ENCODE data around the gene ST6GALNAC3.

Gene ST6GALNAC3

DNA sequence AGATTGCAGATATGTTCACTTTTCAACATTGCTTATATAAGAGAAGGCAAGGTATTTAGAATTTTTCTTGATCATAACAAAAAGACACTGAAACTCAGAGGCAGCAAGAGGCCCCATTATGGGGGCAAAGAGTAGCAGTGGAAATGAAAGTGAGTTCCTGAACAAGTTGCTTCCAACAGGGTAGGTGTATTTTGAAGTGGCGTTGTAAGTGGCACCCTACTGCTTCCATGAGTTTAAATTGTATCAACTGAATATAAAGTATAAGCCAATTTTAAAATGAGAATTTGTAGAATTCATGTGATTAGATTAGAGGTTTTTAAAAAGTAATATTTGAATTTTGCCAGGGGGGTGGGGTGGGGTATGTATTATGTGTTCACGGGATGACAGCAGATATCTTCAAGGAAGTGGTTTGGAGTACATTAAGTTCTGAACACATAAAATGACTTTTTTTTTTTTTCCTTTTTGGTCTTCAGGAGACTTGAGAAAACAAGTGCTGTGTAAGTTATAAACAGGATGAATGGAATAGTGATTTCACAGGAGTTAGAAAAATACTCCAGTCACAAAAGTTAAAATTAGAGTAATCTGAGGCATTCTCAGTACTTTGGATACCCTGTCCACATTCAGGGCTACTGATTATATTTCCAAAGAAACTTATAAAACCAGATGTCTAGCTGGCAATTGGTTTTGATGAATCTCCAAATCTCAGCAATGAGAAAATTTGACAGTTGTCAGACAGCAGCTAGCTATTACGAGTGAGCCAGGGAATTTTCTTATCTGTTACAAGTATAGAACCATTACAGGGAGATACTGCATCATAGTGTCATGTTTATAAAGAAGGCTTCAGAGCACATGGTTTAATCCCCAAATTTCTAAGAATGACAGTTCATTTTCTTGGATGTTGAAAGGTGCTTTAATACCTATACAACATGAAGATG, 182.0 kb downstream of the ST6GALNAC3 start:
- DNase-seq = no peak

DNA sequence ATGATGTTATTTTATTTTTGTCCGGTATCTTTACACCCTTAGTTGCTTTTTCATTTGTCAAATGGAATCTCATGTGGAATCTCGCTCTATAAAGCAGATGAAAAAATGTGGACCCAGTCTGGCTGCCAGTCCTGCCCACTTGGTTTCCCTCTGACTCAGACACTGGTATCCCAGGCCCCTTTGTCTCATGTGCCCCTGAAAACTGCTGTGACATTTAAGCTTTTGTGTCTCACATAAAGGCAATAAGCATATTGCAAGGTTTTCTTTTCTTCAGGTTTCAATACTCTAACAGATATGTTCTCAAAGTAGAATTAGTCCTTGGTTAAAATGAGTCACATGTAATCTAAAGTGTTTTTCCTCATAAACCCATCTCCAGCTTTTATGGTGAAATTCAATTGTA, 183.3 kb downstream of the ST6GALNAC3 start:
- peak in 1 of 2 experiments; percentile 4 for DNase-seq

DNA sequence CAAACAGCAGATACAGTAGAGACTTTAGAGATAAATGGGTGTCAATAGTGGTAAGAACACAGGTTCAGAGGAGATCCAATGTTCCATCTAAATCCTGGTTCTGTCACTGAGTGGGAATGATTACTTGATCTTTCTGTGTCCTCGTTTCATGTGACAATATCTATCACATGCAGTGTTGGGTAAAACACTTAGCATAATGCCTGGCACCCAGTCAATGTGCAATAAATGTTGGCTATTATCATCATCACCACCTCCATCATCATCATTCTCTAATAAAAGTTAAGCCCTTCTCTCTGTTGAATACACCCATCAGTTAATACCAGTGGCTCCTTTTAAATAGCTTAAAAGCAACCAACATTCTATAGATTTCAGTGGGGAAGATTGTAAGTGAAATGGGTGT, 184.7 kb downstream of the ST6GALNAC3 start:
- DNase-seq = no peak

DNA sequence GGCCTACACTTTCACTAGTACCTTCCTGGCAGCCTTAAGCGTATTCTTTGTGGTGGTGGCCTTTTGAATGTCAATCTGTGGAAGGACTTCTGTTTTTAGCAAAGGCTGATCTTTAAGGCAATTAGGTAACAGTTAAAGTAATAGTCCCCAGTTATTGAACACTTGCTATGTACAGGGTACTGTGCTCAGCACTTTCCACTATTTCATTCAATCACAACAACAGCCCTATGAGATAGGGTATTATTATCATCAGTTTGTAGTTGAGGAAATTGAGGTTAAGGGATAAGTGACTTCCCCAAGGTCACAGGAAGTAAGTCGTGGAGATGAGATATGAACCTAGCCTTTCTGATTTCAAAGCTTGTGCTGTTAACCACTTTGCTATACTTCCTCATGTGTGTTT, 185.7 kb downstream of the ST6GALNAC3 start:
- no peak for DNase-seq

DNA sequence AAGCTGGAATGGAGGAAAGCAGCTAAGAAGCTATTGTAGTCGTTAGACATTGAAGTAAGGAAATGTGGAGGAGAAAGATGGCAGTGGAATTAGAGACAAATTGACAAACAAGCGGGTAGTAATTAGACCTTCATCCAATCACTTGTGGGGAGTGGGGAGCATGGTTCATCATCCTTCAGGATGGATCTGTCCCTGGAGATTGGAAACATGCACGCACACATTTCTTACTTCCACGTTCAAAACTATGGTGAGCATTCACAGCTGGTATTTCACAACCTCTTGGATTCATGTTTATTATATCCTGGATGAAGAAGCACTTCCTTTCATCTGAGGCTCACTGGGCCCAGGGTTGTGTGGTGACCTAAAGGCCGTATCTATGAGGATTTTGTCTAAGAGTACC, 188.1 kb downstream of the ST6GALNAC3 start:
- DNase-seq = no peak

DNA sequence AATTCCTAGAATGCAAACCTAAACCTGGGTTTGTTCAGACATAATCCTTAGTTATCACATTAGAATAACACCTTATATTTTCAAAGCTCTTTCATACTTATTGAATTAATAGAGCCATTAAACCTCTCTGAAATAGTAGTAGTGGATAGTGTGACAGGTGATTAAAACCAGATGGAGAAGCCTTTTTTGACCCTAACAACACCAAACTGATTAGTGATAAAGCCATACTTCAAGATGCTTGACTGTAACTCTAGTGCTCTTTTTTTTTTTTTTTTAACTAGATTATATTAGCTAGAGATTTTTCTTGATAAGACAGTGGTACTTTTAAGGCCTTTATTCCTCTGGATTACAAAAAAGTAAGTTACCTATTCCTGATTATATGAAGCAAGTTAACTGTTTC, 190.1 kb downstream of the ST6GALNAC3 start:
- DNase-seq = no peak

DNA sequence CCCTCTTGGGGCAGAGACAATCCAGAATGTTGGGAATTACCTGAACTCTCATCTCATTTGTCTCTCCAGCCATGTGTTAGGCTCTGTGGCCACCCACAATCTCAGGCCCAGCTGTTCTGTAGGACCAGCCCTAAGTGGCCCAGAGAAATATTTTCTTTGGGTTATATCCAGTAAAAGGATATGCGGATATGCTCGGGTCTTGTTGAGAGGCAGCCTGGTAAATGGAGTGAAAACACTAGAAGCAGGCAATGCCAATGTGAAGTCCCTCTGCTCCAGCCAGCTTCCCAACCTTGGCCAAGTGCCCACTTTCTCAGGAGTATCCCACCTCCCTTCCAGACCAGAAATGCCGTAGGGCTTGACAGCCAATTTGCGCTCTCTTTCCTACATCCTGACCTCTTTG, 192.2 kb downstream of the ST6GALNAC3 start:
- DNase-seq = no peak

DNA sequence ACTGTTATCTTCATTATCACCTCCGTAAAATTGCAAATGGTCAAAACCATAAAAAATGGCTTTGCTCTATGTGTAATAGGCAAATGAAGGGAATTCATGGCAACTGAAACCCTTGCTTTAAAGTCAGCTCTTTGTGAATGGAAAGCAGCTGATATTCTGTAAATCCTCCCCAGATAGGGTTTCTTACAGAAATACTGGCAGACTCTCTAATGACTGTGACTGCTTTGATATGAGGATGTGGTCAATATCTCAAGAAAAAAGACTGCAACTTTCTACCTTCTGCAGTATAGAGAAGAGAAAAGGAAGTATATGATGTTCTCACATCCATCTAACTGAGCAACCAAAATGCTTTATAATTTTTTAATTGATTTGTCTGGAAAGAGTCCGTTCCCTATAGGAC, 193.1 kb downstream of the ST6GALNAC3 start:
- no peak for DNase-seq

DNA sequence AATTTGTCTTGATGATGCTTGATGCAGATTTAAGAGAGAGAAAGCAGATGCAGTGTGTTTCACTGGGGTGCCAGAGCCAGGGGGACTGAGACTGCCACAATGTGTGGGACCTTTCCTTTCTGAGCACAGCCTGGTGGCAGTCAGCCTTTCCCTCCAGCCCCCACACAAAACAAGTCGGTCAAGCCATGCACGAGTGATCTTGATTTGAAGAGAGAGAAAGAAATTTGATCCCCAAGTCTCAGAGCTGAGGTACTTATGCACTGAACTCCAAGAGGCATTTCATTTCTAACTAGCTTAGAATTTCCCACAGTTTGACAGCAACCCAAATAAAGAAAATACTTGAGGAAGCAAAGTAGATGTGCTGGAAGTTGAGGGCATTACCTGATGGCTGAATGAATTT, 193.8 kb downstream of the ST6GALNAC3 start:
- no peak for DNase-seq

DNA sequence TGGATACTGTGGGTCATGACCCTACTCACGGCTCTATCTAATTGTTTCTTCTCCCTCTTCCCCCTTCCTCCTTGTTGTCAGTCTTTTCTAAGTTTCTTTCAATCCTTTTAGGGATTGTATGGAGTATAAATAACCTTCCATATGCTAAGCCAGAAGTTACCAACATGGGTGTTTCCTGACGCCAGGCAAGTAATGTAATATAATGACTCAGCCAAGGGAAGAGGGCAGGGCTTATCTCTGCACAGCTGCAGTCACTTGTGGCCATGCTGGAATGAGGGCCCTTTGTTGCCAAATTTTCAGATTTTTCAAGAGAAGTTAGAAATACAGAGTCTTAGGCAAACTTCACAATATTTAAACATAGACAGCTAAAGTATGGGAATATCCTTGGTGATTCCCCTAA, 194.6 kb downstream of the ST6GALNAC3 start:
- DNase-seq = no peak

DNA sequence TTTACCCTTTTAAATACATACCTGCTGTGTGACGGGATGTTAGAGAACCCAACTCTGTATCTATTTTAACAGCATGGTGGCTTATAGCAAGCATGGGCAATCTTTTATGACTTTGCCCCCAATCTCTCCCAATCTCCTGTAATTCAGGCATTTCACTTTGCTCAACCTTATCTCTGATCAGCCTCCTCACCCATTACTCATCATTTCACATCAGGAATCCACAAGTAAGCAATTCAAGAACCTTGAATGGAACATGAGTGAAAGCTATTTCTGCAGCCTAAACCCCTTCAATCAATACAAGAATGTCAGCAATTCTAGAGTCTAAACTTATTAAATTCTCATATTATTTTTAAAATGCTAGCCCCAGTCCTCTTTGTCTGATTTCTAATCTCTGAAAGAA, 199.8 kb downstream of the ST6GALNAC3 start:
- no peak for DNase-seq

DNA sequence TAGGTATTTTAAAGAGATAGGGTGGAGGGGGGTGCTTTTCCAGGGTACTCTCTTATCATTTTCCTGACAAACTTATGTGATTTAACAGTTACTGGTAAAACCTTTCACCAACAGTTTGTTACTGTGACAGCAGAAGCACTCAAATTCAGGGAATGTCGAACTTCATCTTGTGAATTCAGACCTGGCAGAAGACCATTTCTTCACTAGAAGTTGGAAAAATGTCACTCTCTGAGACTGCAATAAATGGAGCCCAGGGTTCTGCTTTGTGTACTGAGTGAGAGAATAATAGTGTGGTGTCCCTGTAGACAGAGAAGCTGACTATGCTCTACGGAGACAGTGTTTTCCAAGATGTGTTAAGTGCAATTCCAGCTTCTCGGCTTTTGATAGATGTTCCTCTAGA, 200.2 kb downstream of the ST6GALNAC3 start:
- DNase-seq = no peak

DNA sequence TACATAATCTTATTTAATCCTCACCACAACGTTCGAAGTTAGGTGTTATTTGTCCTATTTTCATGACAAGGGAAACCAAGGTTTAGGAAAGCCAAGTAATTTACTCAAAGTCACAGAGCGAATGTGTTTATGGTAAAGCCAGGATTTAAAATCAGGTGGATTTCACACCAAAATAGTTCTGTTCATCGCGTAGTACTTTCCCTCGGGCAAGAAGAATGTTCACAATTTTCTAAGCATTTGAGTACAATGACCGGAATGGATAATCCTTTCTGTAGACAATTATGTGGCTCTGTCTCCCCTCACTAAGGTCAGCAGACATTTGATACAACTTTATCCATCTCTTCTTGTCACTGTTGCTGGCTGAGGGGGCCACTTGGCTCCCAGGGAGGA, 204.2 kb downstream of the ST6GALNAC3 start:
- DNase-seq = no peak

DNA sequence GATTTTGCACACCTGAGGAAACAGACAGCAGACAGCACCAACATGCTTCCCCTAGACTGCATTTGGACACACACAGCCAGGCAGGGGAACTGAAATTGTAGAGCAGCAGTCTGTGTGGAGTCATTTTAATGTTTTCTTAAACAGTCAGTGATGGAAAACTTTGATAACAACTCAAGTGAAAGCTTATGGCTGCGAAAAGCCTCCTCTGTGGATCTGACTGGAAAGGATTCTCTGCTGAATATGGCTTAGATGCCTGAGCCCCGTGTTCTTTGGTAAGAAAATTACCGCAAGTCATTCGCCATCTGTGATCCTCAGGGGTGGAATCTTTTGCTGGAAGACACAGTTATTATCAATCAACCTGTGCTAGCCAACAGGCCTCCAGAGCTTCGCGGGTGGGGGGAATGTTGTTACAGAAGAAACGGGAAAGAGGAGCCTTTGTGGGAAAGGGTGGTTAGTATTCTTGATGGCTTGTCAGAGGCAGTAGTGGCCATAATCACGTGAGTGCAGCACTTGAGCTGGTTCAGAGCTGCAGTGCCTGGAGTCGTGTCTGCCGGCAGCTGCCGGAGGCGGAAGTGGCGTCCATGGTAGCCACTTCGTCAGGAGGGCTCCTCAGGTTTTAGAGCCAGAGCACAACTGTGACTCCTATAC, 204.7 kb downstream of the ST6GALNAC3 start:
- DNase-seq = no peak

DNA sequence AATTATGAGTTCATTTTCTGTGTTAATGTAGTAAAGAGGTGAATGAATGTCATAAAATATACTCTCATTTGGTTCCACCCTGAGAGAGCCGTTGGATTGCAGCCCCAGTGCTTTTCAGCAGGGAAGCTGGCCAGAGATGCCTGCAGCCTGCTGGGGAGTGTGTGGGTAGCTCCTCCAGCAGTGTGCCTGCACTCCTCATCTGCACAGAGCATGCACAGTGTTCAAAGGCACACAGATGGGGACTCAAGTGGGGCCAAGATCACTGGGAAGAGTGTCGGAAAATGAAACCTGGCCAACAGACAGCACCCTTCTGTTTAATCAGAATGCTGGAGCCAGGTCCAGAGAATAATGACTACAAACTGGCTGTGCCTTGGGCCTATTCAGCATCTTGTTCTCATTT, 206.8 kb downstream of the ST6GALNAC3 start:
- DNase-seq = no peak

DNA sequence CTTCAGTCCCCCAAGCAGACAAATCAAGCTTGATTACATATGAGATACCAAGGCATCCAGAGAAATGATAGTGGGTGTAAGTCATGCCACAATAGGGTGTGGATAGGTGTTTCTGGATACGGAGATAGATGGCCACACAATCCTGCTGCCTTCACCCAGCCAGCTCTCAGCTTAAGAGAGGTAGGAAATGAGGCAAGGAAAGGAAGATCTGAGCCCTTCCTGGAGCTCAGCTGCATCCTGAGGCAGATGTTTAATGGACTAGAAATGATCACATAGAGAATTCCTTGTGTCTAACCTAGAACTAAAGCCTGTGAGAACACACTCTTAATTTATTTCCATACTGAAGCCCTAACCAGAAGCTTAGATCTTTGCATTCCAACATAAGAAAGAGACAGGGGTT, 210.3 kb downstream of the ST6GALNAC3 start:
- no peak for DNase-seq

DNA sequence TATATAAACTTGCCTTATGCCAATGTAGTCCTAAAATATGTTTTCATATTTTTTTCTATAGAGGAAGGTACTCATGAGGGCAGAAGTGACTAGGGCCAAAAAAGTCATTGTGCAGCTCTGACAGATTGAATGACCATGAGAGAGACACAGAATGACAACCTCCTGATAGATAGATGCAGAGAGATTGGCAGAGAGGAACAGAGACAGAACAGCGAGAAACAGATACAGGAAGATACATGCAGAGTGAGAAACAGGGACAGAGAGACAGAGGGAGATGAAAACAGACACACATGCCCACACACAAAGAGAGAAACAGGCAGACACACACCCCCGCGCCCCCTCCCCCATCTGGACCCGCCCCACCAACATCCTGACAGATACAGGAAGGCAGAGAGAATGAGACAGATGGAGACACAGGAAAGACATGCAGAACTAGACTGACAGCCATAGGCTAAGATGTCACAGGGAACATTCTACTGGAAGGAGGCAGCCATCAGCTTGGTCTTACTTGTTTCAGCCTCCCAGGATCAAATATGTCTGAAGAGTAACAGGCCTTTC, 211.1 kb downstream of the ST6GALNAC3 start:
- no peak for DNase-seq

DNA sequence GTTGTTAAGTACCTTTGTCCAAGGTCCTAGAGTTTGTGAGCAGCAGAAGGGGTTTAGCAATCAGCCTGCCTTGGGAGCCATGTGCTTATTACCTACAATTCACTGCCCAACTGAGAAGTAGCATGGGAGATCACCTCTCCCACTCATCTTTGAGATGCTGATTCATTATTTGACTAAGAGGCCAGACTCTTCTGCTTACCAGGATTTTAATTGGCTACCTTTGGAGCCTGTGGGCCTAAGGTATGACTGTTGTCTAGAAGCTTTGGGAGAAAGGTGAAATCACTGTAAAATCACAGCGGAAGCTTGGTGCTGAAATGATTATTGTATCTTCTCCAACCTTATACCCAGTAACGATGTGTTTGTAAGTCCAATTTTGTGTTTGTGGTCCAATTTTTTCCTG, 213.4 kb downstream of the ST6GALNAC3 start:
- DNase-seq = no peak

DNA sequence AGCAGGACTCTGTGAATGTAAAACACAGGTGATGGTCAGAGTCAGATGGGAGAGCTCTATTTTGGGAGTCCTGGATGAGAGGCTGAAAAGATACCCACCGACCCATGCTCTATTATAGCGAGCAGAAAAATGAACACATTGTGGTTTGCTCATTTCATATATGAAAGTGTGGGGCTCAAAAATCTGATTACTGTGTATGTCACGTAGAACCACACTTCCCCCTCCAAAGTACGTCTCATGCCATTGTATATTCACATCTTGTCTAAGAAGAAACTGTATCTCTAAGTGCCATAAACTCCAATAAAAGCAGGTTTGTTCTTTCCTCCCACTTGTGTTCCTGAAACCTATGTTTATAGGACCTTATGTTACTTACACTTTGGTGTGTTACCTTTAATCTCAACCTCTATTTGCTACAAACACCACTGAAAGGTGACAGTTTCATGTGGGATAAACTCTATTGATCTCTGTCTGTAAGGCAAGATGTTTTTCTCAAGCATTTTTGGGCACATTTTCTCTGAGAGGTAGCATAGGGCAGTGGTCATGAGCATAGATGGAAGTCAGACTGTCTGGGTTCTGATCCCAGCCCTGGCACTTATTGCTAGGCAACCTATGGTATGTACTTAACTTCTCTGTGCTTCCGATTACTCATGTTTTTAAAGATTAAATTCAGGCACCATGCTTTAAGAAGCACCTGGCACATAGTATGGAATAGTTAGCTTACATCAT, 214.4 kb downstream of the ST6GALNAC3 start:
- DNase-seq = no peak

DNA sequence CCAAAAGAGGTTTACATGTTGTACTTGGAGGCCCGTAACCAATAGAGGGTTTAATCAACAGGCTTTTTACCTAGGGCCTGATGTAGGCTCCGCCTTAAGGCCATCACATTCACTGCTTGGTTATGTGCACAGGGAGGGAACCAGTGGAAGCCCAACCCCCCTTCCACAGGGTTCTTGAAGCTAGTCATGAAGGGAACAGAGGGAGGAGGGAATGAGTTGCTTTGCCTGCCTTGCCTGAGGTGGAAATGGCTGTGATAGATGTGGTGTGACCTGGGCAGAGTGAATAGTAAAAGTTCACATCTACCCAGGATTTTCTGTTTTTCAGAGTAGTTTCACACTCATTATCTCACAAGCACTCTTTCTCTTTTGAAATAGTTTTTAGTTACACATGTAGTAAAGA, 215.1 kb downstream of the ST6GALNAC3 start:
- no peak for DNase-seq

DNA sequence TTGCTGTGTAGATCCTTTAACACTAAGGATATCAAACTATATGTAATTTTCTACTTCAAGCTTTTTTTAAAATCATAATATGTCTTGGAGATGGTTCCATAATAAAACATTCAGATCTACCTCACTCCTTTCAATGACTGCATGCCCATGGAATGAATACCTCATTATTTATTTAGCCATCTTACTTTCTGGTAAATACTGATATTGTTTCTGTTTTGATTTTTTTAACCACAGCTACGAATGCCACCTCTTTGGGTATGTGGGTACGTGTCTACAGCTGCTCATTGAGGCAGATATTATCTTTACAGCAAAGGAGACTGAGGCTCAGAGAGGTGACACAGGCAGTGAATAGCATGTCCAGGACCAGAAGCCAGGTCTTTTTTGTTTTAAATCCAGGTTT, 215.7 kb downstream of the ST6GALNAC3 start:
- no peak for DNase-seq

DNA sequence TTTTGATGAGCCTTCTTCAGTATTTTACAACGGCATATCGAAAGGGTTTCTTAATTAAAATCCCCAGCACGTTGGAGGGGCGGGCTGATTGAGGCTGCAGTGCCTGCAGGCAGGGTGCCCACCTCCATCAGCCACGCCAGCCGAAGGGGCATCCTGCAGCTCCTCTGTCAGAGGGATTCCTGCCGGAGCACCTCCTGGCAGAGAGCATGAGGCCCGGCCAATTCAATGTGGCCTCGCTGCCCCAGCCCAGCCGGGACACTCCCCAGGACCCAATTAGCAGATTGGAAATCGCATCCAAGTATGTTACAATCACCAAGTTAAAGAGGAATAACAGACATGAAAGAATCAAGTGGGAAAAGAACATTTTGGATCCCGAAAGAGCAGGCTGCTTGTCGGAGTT, 216.6 kb downstream of the ST6GALNAC3 start:
- no peak for DNase-seq

DNA sequence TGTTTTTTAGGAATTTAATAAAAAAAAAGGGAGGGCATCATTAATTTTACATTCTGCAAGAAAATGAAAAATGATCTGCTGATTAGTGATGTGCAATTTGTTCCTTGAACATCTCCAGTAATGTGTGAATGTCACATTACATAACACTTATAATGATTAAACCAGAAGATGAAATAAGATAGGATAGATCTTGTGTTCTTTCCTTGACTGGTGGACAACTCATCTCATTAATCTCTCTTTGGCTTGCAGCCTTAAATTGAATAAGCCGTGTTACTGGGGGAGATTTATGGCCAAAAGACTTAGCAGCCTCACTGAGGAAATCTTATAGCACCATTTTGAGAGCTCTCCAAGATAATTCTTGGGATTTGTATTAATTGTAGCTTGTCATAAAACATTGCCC, 217.2 kb downstream of the ST6GALNAC3 start:
- no peak for DNase-seq

All from NCI-H2081 (cell line).